ENCODE results near the gene LDLRAP1.

Gene LDLRAP1

DNA sequence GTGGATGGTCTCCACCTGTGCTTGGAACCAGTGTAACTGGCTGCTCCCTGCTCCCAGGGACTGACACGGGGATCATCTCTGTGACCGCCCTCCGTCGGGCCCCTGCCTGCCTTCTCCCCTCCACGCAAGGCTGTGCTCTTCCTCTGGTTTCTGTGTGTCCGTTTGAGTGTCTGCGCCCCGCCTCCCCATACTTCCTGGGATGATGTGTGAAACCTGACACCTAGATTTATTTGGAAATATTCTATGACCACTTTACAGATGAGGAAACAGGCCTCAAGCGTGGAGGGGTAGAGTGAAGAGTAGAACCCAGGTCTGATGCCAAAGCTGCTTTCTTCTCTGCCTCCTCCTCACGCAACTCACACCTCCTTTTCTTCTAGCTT is 24.3 kb downstream of the LDLRAP1 start:
- peaks cover 23% of the 10 kb centered on the region for H3K4me1 ChIP-seq (ENCODE audit: control insufficient read depth, low read length)
- H4K20me1 ChIP-seq (ENCODE audit: control insufficient read depth, insufficient read depth, low read depth, low read length): no peaks in the 10 kb centered on the region
- H3K27me3 ChIP-seq (ENCODE audit: control insufficient read depth, low read length): no peaks in the 10 kb centered on the region; the same call in 1 of the 2 replicates
- H3K36me3 ChIP-seq (ENCODE audit: control insufficient read depth, low read length): no peaks in the 10 kb centered on the region
- TF ChIP-seq, protein P1, sequence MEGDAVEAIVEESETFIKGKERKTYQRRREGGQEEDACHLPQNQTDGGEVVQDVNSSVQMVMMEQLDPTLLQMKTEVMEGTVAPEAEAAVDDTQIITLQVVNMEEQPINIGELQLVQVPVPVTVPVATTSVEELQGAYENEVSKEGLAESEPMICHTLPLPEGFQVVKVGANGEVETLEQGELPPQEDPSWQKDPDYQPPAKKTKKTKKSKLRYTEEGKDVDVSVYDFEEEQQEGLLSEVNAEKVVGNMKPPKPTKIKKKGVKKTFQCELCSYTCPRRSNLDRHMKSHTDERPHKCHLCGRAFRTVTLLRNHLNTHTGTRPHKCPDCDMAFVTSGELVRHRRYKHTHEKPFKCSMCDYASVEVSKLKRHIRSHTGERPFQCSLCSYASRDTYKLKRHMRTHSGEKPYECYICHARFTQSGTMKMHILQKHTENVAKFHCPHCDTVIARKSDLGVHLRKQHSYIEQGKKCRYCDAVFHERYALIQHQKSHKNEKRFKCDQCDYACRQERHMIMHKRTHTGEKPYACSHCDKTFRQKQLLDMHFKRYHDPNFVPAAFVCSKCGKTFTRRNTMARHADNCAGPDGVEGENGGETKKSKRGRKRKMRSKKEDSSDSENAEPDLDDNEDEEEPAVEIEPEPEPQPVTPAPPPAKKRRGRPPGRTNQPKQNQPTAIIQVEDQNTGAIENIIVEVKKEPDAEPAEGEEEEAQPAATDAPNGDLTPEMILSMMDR (IDR thresholded peaks at IDR 0.05; ENCODE audit: low read depth, low read length, poor library complexity, severe bottlenecking): no peak
- TF ChIP-seq EZH2phosphoT487 (IDR thresholded peaks at IDR 0.05; ENCODE audit: borderline replicate concordance, low read length): no peak
- no peak overlapping the region for H3K4me3 ChIP-seq (ENCODE audit: low read length)
- no peaks in the 10 kb centered on the region for H3F3A ChIP-seq (ENCODE audit: control insufficient read depth, insufficient read depth)
- no peaks in the 10 kb centered on the region for H3K9me3 ChIP-seq (ENCODE audit: control insufficient read depth, insufficient read depth, low read length)
- no peaks in the 10 kb centered on the region for H3K79me2 ChIP-seq (ENCODE audit: control insufficient read depth, low read length)
- no peak overlapping the region for H3K27ac ChIP-seq (ENCODE audit: low read depth, low read length)
- H3K4me2 ChIP-seq (ENCODE audit: low read length): no peak overlapping the region
- no peaks in the 10 kb centered on the region for H3K9me2 ChIP-seq (replicated peaks; ENCODE audit: control insufficient read depth, low read length)

DNA sequence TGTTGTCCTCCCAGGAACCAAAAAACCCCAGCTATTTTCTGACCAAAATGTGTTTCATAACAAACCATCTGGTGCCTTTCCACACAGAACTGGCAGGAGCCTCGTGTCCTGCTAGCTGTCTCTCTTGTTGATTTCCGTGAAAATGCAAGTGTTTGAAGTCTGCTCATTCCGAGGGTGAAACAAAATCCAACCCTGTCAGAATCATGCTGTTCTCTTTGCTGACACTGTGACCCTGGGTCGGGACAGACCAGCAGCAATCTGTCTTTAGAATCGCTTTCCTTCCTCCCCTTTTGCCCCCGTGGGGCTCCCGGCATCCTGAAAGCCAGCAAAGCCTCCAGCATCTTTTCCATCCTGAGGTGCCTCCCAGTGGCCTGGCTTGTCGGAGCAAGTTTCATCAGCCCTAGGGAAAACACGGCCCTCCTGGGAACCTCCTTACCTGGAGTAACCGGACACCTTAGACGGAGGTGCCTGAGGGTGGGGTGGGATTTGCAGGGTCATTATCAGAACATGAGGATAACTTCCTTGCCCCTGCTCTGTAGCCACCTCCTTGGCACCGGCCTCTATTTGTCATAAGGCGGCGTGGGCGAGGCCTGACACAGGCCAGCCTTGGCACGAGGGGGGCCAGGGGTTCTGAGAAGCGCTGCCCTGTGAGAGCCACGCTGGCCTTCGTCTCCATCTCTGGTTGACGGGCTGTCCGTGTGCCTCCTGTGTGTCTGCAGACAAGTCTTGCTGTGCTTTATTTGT is 24.9 kb downstream of the LDLRAP1 start:
- Histone ChIP-seq H3K4me3 (ENCODE audit: low read length) (no peak overlapping the region), H3F3A (ENCODE audit: control insufficient read depth, insufficient read depth) (no peaks in the 10 kb centered on the region), H3K9me2 (replicated peaks; ENCODE audit: control insufficient read depth, low read length) (no peaks in the 10 kb centered on the region), H3K4me1 (ENCODE audit: control insufficient read depth, low read length) (peaks cover 18% of the 10 kb centered on the region), H3K27ac (ENCODE audit: low read depth, low read length) (no peak overlapping the region), H3K4me2 (ENCODE audit: low read length) (no peak overlapping the region), H3K27me3 (ENCODE audit: control insufficient read depth, low read length) (no peaks in the 10 kb centered on the region; the same call in 1 of the 2 replicates), H3K36me3 (ENCODE audit: control insufficient read depth, low read length) (no peaks in the 10 kb centered on the region), H4K20me1 (ENCODE audit: control insufficient read depth, insufficient read depth, low read depth, low read length) (no peaks in the 10 kb centered on the region), H3K79me2 (ENCODE audit: control insufficient read depth, low read length) (no peaks in the 10 kb centered on the region), H3K9me3 (ENCODE audit: control insufficient read depth, insufficient read depth, low read length) (no peaks in the 10 kb centered on the region)
- TF ChIP-seq, protein P1 (IDR thresholded peaks at IDR 0.05; ENCODE audit: low read depth, low read length, poor library complexity, severe bottlenecking): no peak
- TF ChIP-seq EZH2phosphoT487 (IDR thresholded peaks at IDR 0.05; ENCODE audit: borderline replicate concordance, low read length): no peak

DNA sequence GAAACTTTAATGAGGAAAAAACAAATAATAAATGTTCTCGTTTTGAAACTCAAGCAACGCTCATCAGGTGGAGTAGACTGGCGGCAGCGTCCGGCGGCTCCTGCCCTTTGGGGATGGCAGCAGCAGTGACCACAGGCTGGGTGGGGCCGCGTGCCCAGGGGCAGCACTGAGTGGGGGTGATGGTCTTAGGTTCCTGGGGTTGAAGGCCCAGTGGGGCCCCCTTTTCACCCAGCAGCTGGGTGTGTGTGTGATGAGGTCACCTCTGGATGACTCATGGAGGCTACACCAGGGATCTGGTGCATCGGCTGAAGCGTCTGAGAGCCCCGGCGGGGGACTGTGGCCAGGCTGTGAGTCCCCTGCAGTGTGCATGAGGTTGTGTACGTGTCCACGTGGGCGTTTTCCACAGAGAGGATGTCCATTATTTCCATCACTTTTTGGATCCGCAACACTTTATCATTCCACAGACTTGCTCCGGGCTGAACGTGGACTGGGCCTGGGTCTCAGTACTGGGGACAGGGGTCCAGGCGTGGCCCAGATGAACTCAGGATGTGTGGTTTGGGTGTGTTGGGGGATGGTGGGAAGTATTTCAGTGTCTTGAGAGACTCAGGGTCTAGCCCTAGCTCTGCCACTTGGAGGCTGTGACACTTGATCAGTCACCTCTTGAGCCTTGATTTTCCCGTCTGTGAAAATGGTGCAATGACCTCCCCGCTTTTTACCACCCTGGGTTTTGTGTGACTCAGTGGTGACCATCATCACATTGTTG is 25.6 kb downstream of the LDLRAP1 start:
- Histone ChIP-seq H3K4me1 (ENCODE audit: control insufficient read depth, low read length) (peaks cover 15% of the 10 kb centered on the region), H3K27ac (ENCODE audit: low read depth, low read length) (no peak overlapping the region), H3F3A (ENCODE audit: control insufficient read depth, insufficient read depth) (no peaks in the 10 kb centered on the region), H3K4me3 (ENCODE audit: low read length) (no peak overlapping the region), H3K9me2 (replicated peaks; ENCODE audit: control insufficient read depth, low read length) (no peaks in the 10 kb centered on the region), H3K79me2 (ENCODE audit: control insufficient read depth, low read length) (no peaks in the 10 kb centered on the region), H3K27me3 (ENCODE audit: control insufficient read depth, low read length) (no peaks in the 10 kb centered on the region; the same call in 1 of the 2 replicates), H4K20me1 (ENCODE audit: control insufficient read depth, insufficient read depth, low read depth, low read length) (no peaks in the 10 kb centered on the region), H3K9me3 (ENCODE audit: control insufficient read depth, insufficient read depth, low read length) (no peaks in the 10 kb centered on the region), H3K4me2 (ENCODE audit: low read length) (no peak overlapping the region), H3K36me3 (ENCODE audit: control insufficient read depth, low read length) (no peaks in the 10 kb centered on the region)
- TF ChIP-seq, protein P1 (IDR thresholded peaks at IDR 0.05; ENCODE audit: low read depth, low read length, poor library complexity, severe bottlenecking): no peak
- TF ChIP-seq EZH2phosphoT487 (IDR thresholded peaks at IDR 0.05; ENCODE audit: borderline replicate concordance, low read length): no peak

Measured in DOHH2 (cell line).